ENCODE results near the gene PLCH1. TPM values are rescaled to one million over a fixed set of nuclear protein-coding genes. Genes with fewer than 3 reads are reported as not detected.

Gene PLCH1
- total and polyA plus RNA-seq, 4 donors = 0.03 to 1.0 (median 0.22) TPM

DNA sequence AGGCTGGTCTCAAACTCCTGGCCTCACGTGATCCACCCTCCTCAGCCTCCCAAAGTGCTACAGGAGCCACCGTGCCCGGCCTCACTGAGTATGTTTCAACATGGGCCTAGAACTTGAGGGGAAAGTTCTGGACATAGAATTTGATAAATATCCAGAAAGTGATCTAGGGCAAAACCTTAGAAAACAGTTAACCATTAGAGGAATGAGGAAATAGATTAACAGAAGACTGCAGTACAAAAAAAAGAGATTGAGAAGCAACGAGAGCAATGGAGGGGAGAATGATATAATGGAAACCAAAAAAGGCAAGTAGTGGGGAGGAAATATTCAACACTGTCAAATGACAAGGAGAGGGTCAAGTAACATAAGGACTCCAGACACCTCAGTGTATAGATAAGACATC is 191.5 kb downstream of the PLCH1 start:
- no peak overlapping the region for H3K27ac ChIP-seq (ENCODE audit: low read depth in 1 of 2, low read length in 2 of 2)
- WGBS = 74% methylated on average over 4 of the region's 4 CpGs
- TF ChIP-seq SP1 (IDR thresholded peaks at IDR 0.05) (no peak), HNF4A (conservative IDR thresholded peaks at IDR 0.05) (no peak), TAF1 (conservative IDR thresholded peaks at IDR 0.05) (no peak), HNF4G (IDR thresholded peaks at IDR 0.05) (no peak), NR2F2 (IDR thresholded peaks at IDR 0.05) (no peak), ATF3 (IDR thresholded peaks at IDR 0.05) (no peak), EGR1 (IDR thresholded peaks at IDR 0.05; ENCODE audit: low read depth in 2 of 2) (no peak), GABPA (IDR thresholded peaks at IDR 0.05 in 1 of 2, conservative IDR thresholded peaks at IDR 0.05 in 1 of 2) (no peak), FOXA1 (IDR thresholded peaks at IDR 0.05) (no peak), RAD21 (IDR thresholded peaks at IDR 0.05) (no peak), RXRA (IDR thresholded peaks at IDR 0.05) (no peak), JUND (IDR thresholded peaks at IDR 0.05) (no peak), FOXA2 (IDR thresholded peaks at IDR 0.05) (no peak), REST (IDR thresholded peaks at IDR 0.05) (no peak)
- TF ChIP-seq, protein P1, sequence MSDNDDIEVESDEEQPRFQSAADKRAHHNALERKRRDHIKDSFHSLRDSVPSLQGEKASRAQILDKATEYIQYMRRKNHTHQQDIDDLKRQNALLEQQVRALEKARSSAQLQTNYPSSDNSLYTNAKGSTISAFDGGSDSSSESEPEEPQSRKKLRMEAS (IDR thresholded peaks at IDR 0.05) = no peak
- TF ChIP-seq, protein P2, sequence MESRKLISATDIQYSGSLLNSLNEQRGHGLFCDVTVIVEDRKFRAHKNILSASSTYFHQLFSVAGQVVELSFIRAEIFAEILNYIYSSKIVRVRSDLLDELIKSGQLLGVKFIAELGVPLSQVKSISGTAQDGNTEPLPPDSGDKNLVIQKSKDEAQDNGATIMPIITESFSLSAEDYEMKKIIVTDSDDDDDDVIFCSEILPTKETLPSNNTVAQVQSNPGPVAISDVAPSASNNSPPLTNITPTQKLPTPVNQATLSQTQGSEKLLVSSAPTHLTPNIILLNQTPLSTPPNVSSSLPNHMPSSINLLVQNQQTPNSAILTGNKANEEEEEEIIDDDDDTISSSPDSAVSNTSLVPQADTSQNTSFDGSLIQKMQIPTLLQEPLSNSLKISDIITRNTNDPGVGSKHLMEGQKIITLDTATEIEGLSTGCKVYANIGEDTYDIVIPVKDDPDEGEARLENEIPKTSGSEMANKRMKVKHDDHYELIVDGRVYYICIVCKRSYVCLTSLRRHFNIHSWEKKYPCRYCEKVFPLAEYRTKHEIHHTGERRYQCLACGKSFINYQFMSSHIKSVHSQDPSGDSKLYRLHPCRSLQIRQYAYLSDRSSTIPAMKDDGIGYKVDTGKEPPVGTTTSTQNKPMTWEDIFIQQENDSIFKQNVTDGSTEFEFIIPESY (IDR thresholded peaks at IDR 0.05) = no peak
- TF ChIP-seq, protein P3, sequence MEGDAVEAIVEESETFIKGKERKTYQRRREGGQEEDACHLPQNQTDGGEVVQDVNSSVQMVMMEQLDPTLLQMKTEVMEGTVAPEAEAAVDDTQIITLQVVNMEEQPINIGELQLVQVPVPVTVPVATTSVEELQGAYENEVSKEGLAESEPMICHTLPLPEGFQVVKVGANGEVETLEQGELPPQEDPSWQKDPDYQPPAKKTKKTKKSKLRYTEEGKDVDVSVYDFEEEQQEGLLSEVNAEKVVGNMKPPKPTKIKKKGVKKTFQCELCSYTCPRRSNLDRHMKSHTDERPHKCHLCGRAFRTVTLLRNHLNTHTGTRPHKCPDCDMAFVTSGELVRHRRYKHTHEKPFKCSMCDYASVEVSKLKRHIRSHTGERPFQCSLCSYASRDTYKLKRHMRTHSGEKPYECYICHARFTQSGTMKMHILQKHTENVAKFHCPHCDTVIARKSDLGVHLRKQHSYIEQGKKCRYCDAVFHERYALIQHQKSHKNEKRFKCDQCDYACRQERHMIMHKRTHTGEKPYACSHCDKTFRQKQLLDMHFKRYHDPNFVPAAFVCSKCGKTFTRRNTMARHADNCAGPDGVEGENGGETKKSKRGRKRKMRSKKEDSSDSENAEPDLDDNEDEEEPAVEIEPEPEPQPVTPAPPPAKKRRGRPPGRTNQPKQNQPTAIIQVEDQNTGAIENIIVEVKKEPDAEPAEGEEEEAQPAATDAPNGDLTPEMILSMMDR (IDR thresholded peaks at IDR 0.05; ENCODE audit: low read depth, low read length, missing input control) = no peak
- peaks cover 2 to 9% (median 6%) of the 10 kb centered on the region in 4 donors for H3K4me1 ChIP-seq (ENCODE audit: control insufficient read depth in 4 of 4, insufficient read depth in 4 of 4, low read length in 3 of 4)
- H3K4me3 ChIP-seq (ENCODE audit: low read depth in 1 of 3, low read length in 3 of 3) = no peak overlapping the region
- H3K9me3 ChIP-seq (ENCODE audit: control insufficient read depth in 4 of 4, low read length in 3 of 4) = no peaks in the 10 kb centered on the region
- H3K27me3 ChIP-seq (ENCODE audit: control insufficient read depth in 4 of 4, insufficient read depth in 4 of 4, low read length in 3 of 4) = no peaks in the 10 kb centered on the region
- H3K9ac ChIP-seq (ENCODE audit: low read depth in 1 of 2, low read length in 2 of 2) = no peak overlapping the region
- DNase-seq (ENCODE audit: low spot score) = no peak
- H3K36me3 ChIP-seq (ENCODE audit: control insufficient read depth in 4 of 4, insufficient read depth in 3 of 4, low read depth in 1 of 4, low read length in 3 of 4) = no peaks in the 10 kb centered on the region

- no peak for DNase-seq (ENCODE audit: low spot score)
- 97% methylated on average over 3 of the region's 3 CpGs for WGBS
- no peaks in the 10 kb centered on the region for H3K36me3 ChIP-seq (ENCODE audit: control insufficient read depth in 4 of 4, insufficient read depth in 3 of 4, low read depth in 1 of 4, low read length in 3 of 4)
- H3K9me3 ChIP-seq (ENCODE audit: control insufficient read depth in 4 of 4, low read length in 3 of 4) = no peaks in the 10 kb centered on the region
- peaks cover 0 to 7% (median 5%) of the 10 kb centered on the region in 4 donors for H3K4me1 ChIP-seq (ENCODE audit: control insufficient read depth in 4 of 4, insufficient read depth in 4 of 4, low read length in 3 of 4)
- no peak overlapping the region for H3K4me3 ChIP-seq (ENCODE audit: low read depth in 1 of 3, low read length in 3 of 3)
- H3K27me3 ChIP-seq (ENCODE audit: control insufficient read depth in 4 of 4, insufficient read depth in 4 of 4, low read length in 3 of 4) = no peaks in the 10 kb centered on the region
- no peak overlapping the region for H3K9ac ChIP-seq (ENCODE audit: low read depth in 1 of 2, low read length in 2 of 2)
- H3K27ac ChIP-seq (ENCODE audit: low read depth in 1 of 2, low read length in 2 of 2) = no peak overlapping the region
- TF ChIP-seq HNF4A (conservative IDR thresholded peaks at IDR 0.05) (no peak), SP1 (IDR thresholded peaks at IDR 0.05) (no peak), ATF3 (IDR thresholded peaks at IDR 0.05) (no peak), RXRA (IDR thresholded peaks at IDR 0.05) (no peak), REST (IDR thresholded peaks at IDR 0.05) (no peak), TAF1 (conservative IDR thresholded peaks at IDR 0.05) (no peak), EGR1 (IDR thresholded peaks at IDR 0.05; ENCODE audit: low read depth in 2 of 2) (no peak), RAD21 (IDR thresholded peaks at IDR 0.05) (no peak), NR2F2 (IDR thresholded peaks at IDR 0.05) (no peak)
- TF ChIP-seq, protein P2 (IDR thresholded peaks at IDR 0.05) = no peak
- TF ChIP-seq, protein P1 (IDR thresholded peaks at IDR 0.05) = no peak
These were observed 194.5 kb downstream of the PLCH1 start for GRCh38 chr3:155550391-155550790.
